ENCODE results near the gene GLRA1.

DNA sequence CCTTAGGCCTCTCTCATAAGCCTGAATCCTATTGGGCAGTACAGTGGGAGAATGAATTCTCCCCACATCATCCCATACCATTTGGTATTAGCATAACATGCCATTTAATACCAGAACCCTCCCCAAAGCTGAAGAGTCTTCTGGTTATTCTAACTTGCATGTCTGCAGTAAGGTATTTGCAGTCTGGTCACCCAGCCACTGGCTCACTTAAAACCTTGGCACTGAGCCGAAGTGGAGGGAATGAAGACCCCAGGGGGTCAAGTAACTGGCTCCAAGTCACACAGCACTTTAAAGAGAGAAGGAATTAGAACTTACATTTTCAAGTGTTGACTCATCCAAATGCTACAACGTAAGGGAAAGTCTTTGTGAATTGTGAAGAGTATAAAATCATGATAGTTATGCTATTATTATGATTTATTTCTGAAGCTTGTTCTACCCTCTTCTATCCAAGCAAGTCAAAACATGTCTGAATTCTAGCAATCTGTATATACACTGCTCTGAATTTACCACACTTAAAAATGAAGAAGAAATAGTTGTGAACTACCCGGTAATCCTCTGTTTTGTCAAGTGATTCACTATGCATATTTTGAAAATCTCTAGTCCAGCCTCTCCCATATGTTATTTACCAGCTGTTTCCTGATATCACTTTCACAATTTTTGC, 28.5 kb downstream of the GLRA1 start:
- TF ChIP-seq POLR2A (IDR thresholded peaks at IDR 0.05; ENCODE audit: low read depth, low read length) (no peak), SPI1 (IDR thresholded peaks at IDR 0.05; ENCODE audit: low read depth, low read length) (no peak), POLR2AphosphoS5 (IDR thresholded peaks at IDR 0.05; ENCODE audit: low read depth, low read length) (no peak)
